SU-DHL-6 (cell line): ENCODE data around the gene ZNF280A.
"Not testable (repeated sequence)": the region's sequence is repeated elsewhere in the genome, so short reads cannot be mapped to it uniquely, and the experiment has no call there.

Experiments used
- H2AFZ ChIP-seq: fragments of 200-600 bp; sonication (generic); 2 replicates; pipeline ENCODE4 v1.6.1; 2014; ENCODE audit warnings: low read depth, mild to moderate bottlenecking, moderate library complexity, mixed read lengths, antibody characterized with exemption, low read length; ENCODE audit not compliant: severe bottlenecking
- H3F3A ChIP-seq: fragments of 200-600 bp; shearing (Covaris generic); 2 replicates; pipeline ENCODE4 v1.6.0; 2016; ENCODE audit warnings: antibody characterized with exemption, mild to moderate bottlenecking; ENCODE audit not compliant: insufficient read depth
- H3K27ac ChIP-seq: fragments of 200-600 bp; sonication (generic); 2 replicates; pipeline ENCODE4 v1.5.1; 2016; ENCODE audit warnings: low read depth, mild to moderate bottlenecking, low read length, moderate library complexity, mixed read lengths
- H3K27me3 ChIP-seq: fragments of 200-600 bp; sonication (generic), shearing (Covaris generic); 2 replicates; pipeline ENCODE4 v1.6.0; 2014; ENCODE audit warnings: mild to moderate bottlenecking, low read length
- H3K36me3 ChIP-seq: fragments of 200-600 bp; sonication (generic); 2 replicates; pipeline ENCODE4 v1.6.1; 2014; ENCODE audit warnings: mild to moderate bottlenecking, low read length, mixed read lengths
- H3K4me2 ChIP-seq: fragments of 300-600, 200-600 bp; shearing (Covaris generic), sonication (generic); 2 replicates; pipeline ENCODE4 v1.6.0; 2014; ENCODE audit warnings: low read length, low read depth, mild to moderate bottlenecking; ENCODE audit not compliant: poor library complexity, severe bottlenecking
- H3K4me3 ChIP-seq: fragments of 200-600 bp; sonication (generic); 2 replicates; pipeline ENCODE4 v1.5.1; 2014; ENCODE audit warnings: antibody characterized with exemption, low read length, mild to moderate bottlenecking, mixed read lengths; ENCODE audit not compliant: insufficient read depth, poor library complexity, severe bottlenecking
- H3K79me2 ChIP-seq: fragments of 200-600 bp; sonication (generic); 2 replicates; pipeline ENCODE4 v1.6.1; 2014; ENCODE audit warnings: mild to moderate bottlenecking, low read length, moderate library complexity; ENCODE audit not compliant: insufficient read depth
- H3K9ac ChIP-seq: fragments of 200-600 bp; sonication (generic); 2 replicates; pipeline ENCODE4 v1.7.0; 2014; ENCODE audit warnings: mild to moderate bottlenecking, low read length
- H3K9me2 ChIP-seq: fragments of 200-600 bp; sonication (generic); replicated peaks from 2 replicates; pipeline ENCODE4 v1.6.1; 2014; ENCODE audit warnings: low read length; ENCODE audit not compliant: insufficient read depth
- H3K9me3 ChIP-seq: fragments of 200-600 bp; sonication (generic); 2 replicates; pipeline ENCODE4 v1.6.1; 2014; ENCODE audit warnings: low read length, mixed read lengths; ENCODE audit not compliant: insufficient read depth
- H4K20me1 ChIP-seq: fragments of 200-600 bp; sonication (generic); 2 replicates; pipeline ENCODE4 v1.6.1; 2014; ENCODE audit warnings: low read depth, mild to moderate bottlenecking, antibody characterized with exemption, low read length, moderate library complexity, mixed read lengths
- CTCF ChIP-seq: fragments of 200-600 bp; sonication (generic); IDR thresholded peaks from one replicate; pipeline ENCODE4 v1.5.1; 2017; ENCODE audit warnings: antibody characterized with exemption, mild to moderate bottlenecking, low read length, moderate library complexity; ENCODE audit not compliant: insufficient read depth, poor library complexity, severe bottlenecking
- EZH2phosphoT487 ChIP-seq: fragments of 200-600 bp; sonication (generic), shearing (Covaris generic); conservative IDR thresholded peaks from 2 replicates; pipeline ENCODE4 v1.6.1; 2018; ENCODE audit warnings: mild to moderate bottlenecking, antibody characterized with exemption, low read length, moderate library complexity, mixed read lengths

The ZNF280A gene

DNA sequence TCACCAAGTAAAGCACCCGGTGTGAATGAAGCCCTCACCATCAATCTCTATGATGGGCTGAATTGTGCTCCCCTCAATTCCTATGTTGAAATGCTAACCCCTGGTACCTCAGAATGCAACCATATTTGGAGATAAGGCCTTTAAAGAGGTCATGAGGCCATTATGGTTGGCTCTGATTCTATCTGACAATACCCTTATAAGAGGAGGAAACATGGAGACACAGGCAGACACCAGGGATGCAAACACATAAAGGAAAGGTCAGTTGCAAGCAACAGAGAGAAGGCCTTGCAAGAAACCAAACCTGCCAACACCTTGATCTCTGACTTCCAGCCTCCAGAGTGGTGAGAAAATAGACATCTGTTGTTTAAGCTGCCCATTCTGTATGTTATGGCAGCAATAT, 13.3 kb upstream of the ZNF280A start:
- Histone ChIP-seq H3K9ac (no peak overlapping the region), H3K4me3 (no peak overlapping the region), H3K36me3 (no peaks in the 10 kb centered on the region), H3K79me2 (no peaks in the 10 kb centered on the region), H2AFZ (no peak overlapping the region), H3K9me2 (no peaks in the 10 kb centered on the region), H3K4me2 (no peak overlapping the region), H3K27me3 (no peaks in the 10 kb centered on the region), H3F3A (no peaks in the 10 kb centered on the region), H3K9me3 (no peaks in the 10 kb centered on the region), H4K20me1 (no peaks in the 10 kb centered on the region), H3K27ac (no peak overlapping the region)
- TF ChIP-seq CTCF = no peak
- TF ChIP-seq EZH2phosphoT487 = no peak

DNA sequence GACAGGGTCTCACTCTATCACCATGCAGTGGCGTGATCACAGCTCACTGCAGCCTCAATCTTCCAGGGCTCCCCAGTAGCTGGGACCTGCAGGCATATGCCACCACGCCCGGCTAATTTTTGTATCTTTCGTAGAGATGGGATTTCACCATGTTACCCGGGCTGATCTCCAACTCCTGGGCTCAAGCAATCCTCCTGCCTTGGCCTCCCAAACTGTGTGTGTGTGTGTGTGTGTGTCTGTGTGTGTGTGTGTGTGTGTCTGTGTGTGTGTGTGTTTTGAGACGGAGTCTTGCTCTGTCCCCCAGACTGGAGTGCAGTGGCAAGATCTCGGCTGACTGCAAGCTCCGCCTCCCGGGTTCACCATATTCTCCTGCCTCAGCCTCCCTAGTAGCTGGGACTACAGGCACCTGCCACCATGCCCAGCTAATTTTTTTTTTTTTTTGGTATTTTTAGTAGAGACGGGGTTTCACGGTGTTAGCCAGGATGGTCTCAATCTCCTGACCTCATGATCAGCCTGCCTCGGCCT, 12.5 kb upstream of the ZNF280A start:
- H3K36me3 ChIP-seq, H4K20me1 ChIP-seq, H3K79me2 ChIP-seq, H3K9me2 ChIP-seq, H3K9ac ChIP-seq, H2AFZ ChIP-seq, H3K4me3 ChIP-seq, H3K4me2 ChIP-seq, H3K27me3 ChIP-seq, H3F3A ChIP-seq, H3K9me3 ChIP-seq, H3K27ac ChIP-seq: not testable (repeated sequence)

DNA sequence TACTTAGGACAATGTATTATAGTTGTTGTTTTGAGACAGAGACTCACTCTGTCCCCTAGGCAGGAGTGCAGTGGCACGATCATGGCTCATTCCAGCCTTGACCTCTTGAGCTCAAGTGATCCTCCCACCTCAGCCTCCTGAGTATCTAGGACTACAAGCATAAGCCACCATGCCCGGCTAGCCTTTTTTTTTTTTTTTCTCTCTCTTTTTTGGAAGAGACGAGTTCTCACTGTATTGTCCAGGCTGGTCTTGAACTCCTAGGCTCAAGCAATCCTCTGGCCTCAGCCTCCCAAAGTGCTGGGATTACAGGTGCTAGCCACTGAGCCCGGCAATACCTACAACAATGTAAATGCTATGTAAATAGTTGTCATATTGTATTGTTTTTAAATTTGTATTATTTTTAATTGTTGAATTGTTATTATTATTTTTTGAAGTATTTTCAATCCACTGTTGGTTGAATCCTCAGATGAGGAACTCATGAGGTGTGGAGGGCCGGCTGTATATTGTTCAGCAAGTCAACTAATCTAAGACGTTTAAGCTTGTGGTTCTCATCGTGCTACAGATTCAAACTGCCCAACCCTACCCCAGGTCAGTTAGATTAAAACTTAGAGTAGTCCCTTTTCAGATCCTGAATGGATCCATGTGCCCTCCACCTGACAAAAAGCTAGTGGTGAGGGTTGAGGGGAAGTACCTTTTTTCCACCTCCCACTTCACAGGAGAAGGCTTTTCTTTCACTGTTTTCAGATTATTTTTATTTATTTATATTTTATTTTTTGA, 11.9 kb upstream of the ZNF280A start:
- TF ChIP-seq CTCF (no peak), EZH2phosphoT487 (no peak)
- H3K4me2 ChIP-seq = no peak overlapping the region
- no peak overlapping the region for H2AFZ ChIP-seq

GRCh38 chr22:22528780-22529179, 8.7 kb upstream of the ZNF280A start:
- Histone ChIP-seq H3K4me3 (no peak overlapping the region), H2AFZ (no peak overlapping the region), H3F3A (no peaks in the 10 kb centered on the region), H3K79me2 (no peaks in the 10 kb centered on the region), H3K36me3 (no peaks in the 10 kb centered on the region), H3K27me3 (no peaks in the 10 kb centered on the region), H3K9me2 (no peaks in the 10 kb centered on the region), H3K9me3 (no peaks in the 10 kb centered on the region), H4K20me1 (no peaks in the 10 kb centered on the region), H3K27ac (no peak overlapping the region), H3K4me2 (no peak overlapping the region), H3K9ac (no peak overlapping the region)
- TF ChIP-seq CTCF (no peak), EZH2phosphoT487 (no peak)

More for the DNA sequence above, 11.9 kb upstream of the ZNF280A start:
- no peak overlapping the region for H3K9ac ChIP-seq
- H3K9me2 ChIP-seq = no peaks in the 10 kb centered on the region
- H3K4me3 ChIP-seq = no peak overlapping the region
- H4K20me1 ChIP-seq = no peaks in the 10 kb centered on the region
- H3K36me3 ChIP-seq = no peaks in the 10 kb centered on the region
- H3K9me3 ChIP-seq = no peaks in the 10 kb centered on the region
- no peak overlapping the region for H3K27ac ChIP-seq
- no peaks in the 10 kb centered on the region for H3K27me3 ChIP-seq
- no peaks in the 10 kb centered on the region for H3K79me2 ChIP-seq
- no peaks in the 10 kb centered on the region for H3F3A ChIP-seq
